ENCODE data around the gene VWA5B1.
A peak's percentile ranks its signal among the peaks of the same experiment; 100 is the strongest.
"Not testable (repeated sequence)": the region's sequence is repeated elsewhere in the genome, so short reads cannot be mapped to it uniquely, and the experiment has no call there.

Gene VWA5B1

DNA sequence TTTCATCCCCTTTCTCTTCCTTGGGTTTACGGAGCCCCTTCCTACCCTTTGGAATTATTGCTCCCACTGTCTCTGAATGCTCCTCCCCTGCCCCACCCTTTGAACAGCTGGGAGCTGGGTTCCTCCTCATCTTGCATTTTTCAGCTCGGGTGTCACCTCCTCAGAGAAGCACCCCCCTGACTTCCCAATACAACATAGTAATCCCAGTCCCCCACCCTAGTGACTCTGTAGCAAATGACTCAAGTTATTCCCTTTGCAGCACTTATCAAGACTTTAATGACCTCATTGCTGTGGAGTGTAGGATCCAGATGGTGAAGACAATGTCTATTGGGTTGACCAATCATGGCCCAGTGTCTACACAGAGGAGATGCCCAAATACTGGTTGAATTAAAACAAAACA lies 8.9 kb upstream of the VWA5B1 start:
- DNase-seq, result peak; percentile 32

DNA sequence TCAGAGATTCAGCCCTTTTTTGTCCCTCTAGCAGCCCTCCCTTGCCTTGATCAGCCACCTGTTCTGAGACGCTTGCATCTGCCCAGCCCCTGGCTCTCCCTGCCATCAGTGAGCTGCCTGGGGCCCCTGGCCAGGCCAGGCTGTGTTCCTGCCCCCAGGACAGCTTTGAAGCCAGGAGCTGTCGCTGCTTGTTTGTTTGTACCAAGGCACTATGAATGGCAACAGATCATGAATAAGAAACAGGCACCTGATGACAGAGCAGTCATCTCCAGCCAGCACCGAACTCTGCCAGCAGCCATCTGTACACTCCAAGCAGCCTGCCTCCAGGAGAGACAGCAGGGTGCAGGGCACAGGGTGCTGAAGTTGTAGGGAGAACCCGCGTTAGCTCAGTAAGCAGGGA lies 8.1 kb upstream of the VWA5B1 start:
- no peak for DNase-seq

DNA sequence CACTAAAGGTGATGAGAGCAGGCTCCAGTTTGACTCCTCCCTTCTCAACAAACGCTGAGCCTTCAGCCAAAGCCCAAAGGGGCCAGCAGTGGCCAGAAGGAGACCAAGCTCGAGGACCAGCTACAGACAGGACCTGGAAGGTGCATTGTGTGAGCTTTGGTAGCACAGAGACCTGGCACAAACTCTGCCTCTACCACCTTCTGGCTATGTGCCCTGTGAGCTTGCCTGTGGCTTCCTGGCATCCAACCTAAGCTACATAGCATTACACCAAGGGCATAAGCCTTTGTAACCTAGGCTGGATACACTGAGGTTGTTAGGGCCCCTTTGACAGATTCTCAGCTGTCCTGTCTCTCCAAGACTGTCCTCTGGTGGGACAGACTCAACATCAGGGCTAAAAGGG lies 6.6 kb upstream of the VWA5B1 start:
- DNase-seq, result no peak

GRCh38 chr1:20284625-20285024 lies 6.0 kb upstream of the VWA5B1 start:
- no peak for DNase-seq

DNA sequence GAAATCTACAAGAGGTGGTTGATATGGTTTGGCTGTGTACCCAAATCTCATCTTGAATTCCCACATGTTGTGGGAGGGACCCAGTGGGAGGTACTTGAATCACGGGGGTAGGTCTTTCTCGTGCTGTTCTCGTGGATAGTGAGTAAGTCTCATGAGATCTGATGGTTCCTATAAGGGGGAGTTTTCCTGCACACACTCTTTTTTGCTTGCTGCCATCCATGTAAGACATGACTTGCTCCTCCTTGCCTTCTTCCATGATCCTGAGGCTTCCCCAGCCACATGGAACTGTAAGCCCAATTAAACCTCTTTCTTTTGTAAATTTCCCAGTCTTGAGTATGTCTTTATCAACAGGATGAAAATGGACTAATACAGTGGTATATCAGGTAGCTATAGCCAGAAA lies 5.2 kb upstream of the VWA5B1 start:
- no peak for DNase-seq

DNA sequence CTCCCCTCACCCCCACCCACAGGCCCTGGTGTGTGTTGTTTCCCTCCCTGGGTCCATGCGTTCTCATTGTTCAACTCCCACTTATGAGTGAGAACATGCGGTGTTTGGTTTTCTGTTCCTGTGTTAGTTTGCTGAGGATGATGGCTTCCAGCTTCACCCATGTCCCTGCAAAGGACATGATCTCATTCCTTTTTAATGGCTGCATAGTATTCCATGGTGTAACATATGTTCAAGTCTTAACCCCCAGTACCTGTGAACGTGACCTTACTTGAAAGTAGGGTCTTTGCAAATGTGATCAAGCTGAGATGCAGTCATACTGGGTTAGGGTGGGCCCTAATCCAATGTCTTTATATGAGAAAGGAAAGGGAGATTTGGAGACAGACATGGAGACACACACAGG lies 3.0 kb upstream of the VWA5B1 start:
- DNase-seq, result not testable (repeated sequence)

GRCh38 chr1:20291645-20292084 lies 990 bp downstream of the VWA5B1 start:
- DNase-seq, result no peak

DNA sequence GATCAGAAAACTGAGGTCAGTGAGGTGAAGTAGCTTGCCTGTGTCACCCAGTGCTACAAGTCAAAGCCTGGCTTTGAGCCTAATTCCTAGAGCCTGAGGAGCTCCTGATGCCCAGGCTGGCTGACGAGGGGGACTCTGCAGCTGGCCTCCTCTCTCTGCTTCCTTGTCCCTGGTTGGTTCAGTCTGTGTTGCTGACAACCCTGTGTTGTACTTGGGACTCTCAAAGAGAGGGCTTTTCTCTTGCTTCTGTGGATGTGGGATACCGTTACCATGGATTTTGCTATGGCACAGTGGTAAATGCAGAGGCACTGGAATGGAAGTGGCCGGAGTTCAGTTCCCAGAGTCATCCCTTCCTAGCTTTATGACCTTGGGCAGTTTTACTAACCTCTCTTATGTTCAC lies 8.0 kb downstream of the VWA5B1 start:
- no peak for DNase-seq

DNA sequence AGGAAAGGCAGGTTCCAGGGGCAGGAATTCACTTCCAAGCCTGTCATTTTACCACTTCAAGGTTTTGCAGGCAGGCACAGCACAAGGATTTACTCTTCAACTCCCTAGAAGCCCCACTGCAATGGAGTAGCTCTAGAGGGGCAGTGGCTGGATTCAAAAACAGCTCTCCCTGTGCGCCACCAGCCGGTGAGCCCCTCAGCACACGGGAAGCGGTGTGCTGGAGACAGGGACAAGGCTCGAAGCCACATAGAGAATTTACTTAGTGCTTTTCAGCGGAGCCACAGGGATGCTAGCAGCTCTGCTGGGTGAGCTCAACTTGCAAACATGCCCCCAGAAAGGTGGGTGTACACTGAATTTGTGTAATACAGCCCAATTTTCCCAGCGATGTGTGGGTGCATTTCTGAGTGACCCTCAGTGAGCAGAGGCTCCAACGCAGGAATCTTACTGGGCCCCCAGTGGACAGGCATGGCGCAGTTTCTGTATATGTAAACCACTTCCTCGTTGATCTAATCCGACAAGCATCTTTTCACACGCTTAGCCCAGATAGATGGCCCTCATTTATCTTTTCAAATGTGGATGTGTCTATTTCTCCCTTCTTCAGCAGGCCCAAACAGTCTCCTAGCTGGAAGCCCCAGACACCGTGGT lies 10.9 kb downstream of the VWA5B1 start:
- DNase-seq, result no peak

DNA sequence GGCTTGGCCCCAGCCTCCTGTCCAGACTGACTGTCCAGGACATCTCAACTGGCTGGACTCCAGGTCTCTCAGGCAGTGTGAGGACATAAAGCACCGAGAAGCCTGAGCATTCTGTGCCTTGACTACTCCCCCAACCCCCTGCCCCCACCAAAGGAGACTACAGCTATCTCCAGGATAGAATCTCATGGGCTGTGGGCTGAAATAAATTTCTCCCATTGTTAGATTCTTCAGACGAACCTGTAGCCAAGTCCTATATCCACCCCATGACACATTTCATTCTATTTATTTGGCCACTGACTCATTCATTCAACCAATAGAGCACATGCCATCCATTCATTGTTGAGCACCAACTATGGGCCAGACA lies 11.4 kb downstream of the VWA5B1 start:
- DNase-seq, result no peak

DNA sequence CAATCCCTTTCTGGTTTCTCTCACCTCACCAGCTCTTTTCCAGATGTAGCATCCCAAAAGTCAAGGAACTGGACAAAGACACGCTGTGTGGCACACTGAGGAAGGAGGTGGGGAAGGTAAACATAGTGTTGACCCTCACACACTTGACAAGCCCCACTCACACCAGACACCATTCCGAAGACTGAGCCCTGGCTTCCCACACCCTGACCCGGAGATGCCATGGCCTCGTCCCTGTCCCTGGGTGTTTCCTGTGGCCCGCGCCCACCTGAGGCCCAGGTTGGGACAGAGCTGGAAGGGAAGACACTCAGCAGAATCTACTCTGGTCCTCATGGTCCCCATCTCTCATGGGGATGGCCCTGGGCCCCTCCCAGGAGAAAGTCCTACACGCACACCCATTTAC lies 16.4 kb downstream of the VWA5B1 start:
- no peak for DNase-seq

DNA sequence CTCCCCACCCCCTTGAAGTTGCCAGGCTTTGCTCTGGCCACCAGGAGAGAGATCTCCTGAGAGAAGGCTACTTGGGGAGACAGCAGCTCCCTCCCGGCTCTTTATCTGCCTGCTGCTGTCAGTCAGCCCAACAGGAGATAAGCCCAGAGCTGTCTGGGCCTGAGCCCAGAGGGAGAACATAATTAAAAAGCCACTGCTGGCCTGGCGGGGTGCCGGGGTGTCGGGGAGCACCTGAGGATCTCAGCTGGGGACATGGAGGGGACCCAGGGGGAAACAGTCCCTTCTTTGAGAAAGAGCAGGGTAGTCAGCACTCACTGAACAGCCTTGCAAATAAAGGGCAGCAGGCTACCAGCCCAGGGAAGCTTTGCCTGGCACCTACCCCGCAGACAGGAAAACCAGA lies 17.9 kb downstream of the VWA5B1 start:
- no peak for DNase-seq

GRCh38 chr1:20311289-20311688 lies 20.6 kb downstream of the VWA5B1 start:
- no peak for DNase-seq

DNA sequence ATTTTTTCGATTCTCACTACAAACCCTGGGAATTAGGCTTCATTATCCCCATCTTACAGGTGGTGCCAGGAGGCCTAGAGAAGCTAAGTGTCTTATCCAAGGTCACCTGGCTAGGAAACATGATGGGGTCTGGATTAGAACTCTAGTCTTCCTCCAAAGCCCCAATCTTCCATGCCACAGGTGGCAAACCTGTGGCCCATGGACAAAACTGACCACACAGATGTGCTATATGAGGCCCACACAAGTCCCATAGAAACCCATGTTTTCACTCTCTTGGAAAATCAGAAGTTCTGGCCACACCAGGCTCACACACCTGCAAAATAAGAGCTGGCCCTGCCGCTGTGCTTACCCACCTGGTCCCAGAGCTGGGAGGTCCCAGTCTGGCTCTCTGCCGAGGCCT lies 21.6 kb downstream of the VWA5B1 start:
- DNase-seq, result no peak

- no peak for DNase-seq
Observed at GRCh38 chr1:20312818-20313217, 22.1 kb downstream of the VWA5B1 start.

DNA sequence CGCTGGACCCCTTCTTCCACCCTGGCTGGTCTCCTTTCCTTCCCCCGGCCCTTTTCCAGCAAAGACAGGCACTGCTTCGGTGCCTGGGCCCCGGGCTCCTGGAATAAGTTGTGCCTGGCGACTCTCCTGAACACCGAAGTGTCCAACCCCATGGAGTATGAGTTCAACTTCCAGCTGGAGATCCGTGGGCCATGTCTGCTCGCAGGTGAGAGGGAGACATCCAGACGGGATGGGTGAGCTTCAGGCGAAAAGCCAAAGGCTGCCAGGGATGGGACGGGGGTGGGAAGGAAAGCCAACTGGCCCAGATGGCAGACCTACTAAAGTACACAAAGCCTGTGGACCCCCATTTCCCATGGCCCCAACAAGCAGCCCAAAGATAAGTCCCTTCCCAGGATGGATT lies 26.8 kb downstream of the VWA5B1 start:
- DNase-seq, result no peak

GRCh38 chr1:20318521-20318920 lies 27.8 kb downstream of the VWA5B1 start:
- DNase-seq, result no peak

GRCh38 chr1:20318971-20319370 lies 28.3 kb downstream of the VWA5B1 start:
- DNase-seq, result no peak

- DNase-seq, result no peak
Observed at GRCh38 chr1:20319456-20320220, 29.0 kb downstream of the VWA5B1 start.

DNA sequence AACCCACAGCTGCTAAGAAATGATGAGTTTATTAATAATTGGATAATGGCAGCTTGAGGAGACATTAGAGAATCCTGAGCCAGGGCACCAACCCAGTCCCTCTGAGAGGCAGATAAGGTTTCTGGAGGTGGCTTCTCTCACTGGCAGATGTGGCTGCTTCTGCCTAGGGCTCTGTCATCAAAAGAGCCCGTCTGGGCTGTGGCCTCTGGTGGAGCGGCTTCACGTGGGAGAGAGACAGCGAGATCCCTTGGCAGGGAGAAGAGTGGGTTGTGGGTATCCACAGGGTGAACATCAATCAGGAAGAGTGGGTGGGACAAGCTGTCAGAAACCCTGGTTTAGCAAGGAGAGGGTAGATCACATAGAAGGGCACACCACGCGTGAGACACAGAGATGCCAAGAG lies 30.0 kb downstream of the VWA5B1 start:
- DNase-seq, result no peak

- no peak for DNase-seq
Observed at GRCh38 chr1:20321573-20321972, 30.9 kb downstream of the VWA5B1 start.

- DNase-seq, result no peak
Observed at GRCh38 chr1:20322081-20322824, 31.6 kb downstream of the VWA5B1 start.

- no peak for DNase-seq
Observed at GRCh38 chr1:20322825-20323612, 32.3 kb downstream of the VWA5B1 start.

GRCh38 chr1:20323613-20323920 lies 32.9 kb downstream of the VWA5B1 start:
- no peak for DNase-seq
